PC-9 (cell line): Measurements from ENCODE around the gene ROBO1. TPM values are rescaled to one million over a fixed set of nuclear protein-coding genes. Genes with fewer than 3 reads are reported as not detected.
A peak's percentile ranks its signal among the peaks of the same experiment; 100 is the strongest.

Experiments
- BruUV-seq: library from RNA; stranded (reverse); fragments of 400-500 nt; replicated peaks from 2 replicates; lab custom pipeline; 2021; lab: Mats Ljungman, UMichigan
- CTCF ChIA-PET: fragments of 300-600 bp; sonication (Branson Sonifier 250); formaldehyde crosslinking; loops from one replicate; lab custom pipeline; 2022; ENCODE audit warnings: antibody characterized with exemption; lab: Charles Lee
- POLR2A ChIA-PET: fragments of 300-600 bp; sonication (Branson Sonifier 250); formaldehyde crosslinking; loops from one replicate; lab custom pipeline; 2022; ENCODE audit warnings: antibody characterized with exemption; ENCODE audit not compliant: unreplicated experiment; lab: Charles Lee
- DNase-seq, 2 experiments: peaks; one replicate each; pipeline versions ENCODE4 v3.0.0 to v3.0.0-alpha.2; 2015 to 2022; ENCODE audit warnings: mixed read lengths in 1 of 2
- H2AFZ ChIP-seq: fragments of 200-600 bp; sonication (generic); 2 replicates; pipeline ENCODE4 v1.8.1; 2017; ENCODE audit warnings: antibody characterized with exemption
- H3F3A ChIP-seq: fragments of 200-600 bp; sonication (generic); 2 replicates; pipeline ENCODE4 v1.8.1; 2017; ENCODE audit warnings: antibody characterized with exemption, mild to moderate bottlenecking, low read depth; ENCODE audit not compliant: insufficient read depth
- H3K27ac ChIP-seq: fragments of 200-600 bp; sonication (generic); 2 replicates; pipeline ENCODE4 v1.6.1; 2016; ENCODE audit warnings: mixed run types
- H3K27me3 ChIP-seq: fragments of 200-600 bp; sonication (generic); 2 replicates; pipeline ENCODE4 v1.6.1; 2016; ENCODE audit warnings: low read depth, mixed run types; ENCODE audit not compliant: insufficient read depth
- H3K36me3 ChIP-seq: fragments of 200-600 bp; sonication (generic); 2 replicates; pipeline ENCODE4 v1.6.1; 2016; ENCODE audit warnings: low read depth, mixed run types
- H3K4me1 ChIP-seq: fragments of 200-600 bp; sonication (generic); replicated peaks from 2 replicates; pipeline ENCODE4 v1.6.1; 2016; ENCODE audit warnings: mixed run types; ENCODE audit not compliant: insufficient read depth
- H3K4me2 ChIP-seq: fragments of 200-600 bp; sonication (generic); 2 replicates; pipeline ENCODE4 v1.6.1; 2017; ENCODE audit warnings: mixed run types
- H3K4me3 ChIP-seq: fragments of 200-600 bp; sonication (generic); 2 replicates; pipeline ENCODE4 v1.6.1; 2016; ENCODE audit warnings: mixed run types
- H3K79me2 ChIP-seq: fragments of 200-600 bp; sonication (generic); 2 replicates; pipeline ENCODE4 v1.6.1; 2017; ENCODE audit warnings: low read depth, mixed run types
- H3K9me2 ChIP-seq: fragments of 200-600 bp; sonication (generic); 2 replicates; pipeline ENCODE4 v1.8.1; 2017; ENCODE audit warnings: mild to moderate bottlenecking; ENCODE audit not compliant: insufficient read depth
- H3K9me3 ChIP-seq: fragments of 200-600 bp; sonication (generic); 2 replicates; pipeline ENCODE4 v1.8.1; 2016; ENCODE audit warnings: low read depth; ENCODE audit not compliant: insufficient read depth
- H4K20me1 ChIP-seq: fragments of 200-600 bp; sonication (generic); 2 replicates; pipeline ENCODE4 v1.8.1; 2017; ENCODE audit not compliant: insufficient read depth
- EZH2 ChIP-seq: fragments of 200-600 bp; sonication (generic); IDR thresholded peaks from 2 replicates; pipeline ENCODE4 v1.8.0; 2017; ENCODE audit warnings: antibody characterized with exemption, low read depth
- intact Hi-C: fragments of 100-400 bp; cut with micrococcal nuclease; formaldehyde crosslinking; loops from one replicate; pipeline ENCODE4 v1.10.0; 2022; ENCODE audit not compliant: unreplicated experiment
- total RNA-seq: library from RNA; stranded (reverse); gene quantifications from 2 replicates; pipeline ENCODE4 v1.2.3, GENCODE V29; 2021
- TF ChIP-seq, protein P1 (sequence below): fragments of 200-600 bp; sonication (generic); conservative IDR thresholded peaks from 2 replicates; pipeline ENCODE4 v1.6.1; 2017; ENCODE audit warnings: mixed run types, antibody characterized with exemption, mild to moderate bottlenecking, moderate library complexity

The ROBO1 gene
- total RNA-seq, 1 experiment from 2014 or later = 17.5 TPM

DNA sequence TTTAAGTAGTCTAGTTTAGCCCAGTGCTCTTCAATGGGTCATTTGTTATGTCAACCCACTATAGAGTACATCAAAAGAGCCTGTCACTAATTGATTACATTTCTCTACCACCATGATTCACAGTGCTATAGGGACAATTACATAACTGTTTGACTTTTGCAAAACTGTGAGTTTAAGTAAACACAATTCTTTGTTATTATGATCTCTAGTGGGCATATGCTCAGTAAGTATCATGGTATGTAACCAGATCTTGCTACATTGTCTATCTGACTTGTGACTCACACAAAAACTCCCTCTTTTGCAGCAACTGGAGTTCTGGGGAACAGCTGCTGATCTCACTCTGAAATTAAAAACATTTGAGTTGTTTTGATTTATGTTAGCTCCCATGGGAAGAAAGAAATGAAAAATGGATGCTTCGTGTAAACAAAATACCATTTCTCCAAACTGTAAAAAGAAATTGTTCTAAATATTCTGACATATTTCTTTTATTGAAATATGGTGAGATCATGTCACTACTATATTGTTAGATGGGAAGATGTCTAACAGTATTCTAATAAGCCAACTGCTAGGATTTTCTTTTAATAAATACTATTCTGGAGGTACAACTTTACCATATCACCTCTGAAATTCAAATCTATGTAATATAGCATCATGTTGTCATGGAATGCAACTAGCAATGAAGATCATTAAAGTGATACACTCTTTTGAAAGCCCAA, 470.4 kb downstream of the ROBO1 start:
- no peaks in the 10 kb centered on the region for H3K9me2 ChIP-seq
- CTCF ChIA-PET = no interaction called here
- POLR2A ChIA-PET = no interaction called here

DNA sequence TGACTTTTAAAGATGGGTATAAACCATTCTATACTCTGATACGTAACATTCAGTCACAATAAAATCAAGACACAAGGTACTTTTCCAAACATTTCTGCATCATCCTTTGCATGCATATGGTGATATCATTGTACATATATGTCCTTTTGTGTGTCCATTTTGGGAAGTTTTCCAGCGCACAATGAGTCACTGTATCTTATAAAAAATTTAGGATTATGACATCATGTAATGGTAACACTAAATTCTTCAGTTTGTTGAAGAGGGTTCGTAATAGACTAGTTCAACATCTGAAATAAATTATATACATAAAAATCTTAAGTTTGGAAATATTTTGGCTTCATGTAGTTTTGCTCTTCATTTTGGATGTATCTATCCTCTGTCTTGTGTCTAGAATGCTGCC, 480.9 kb downstream of the ROBO1 start:
- Histone ChIP-seq H3K4me1 (no peaks in the 10 kb centered on the region), H3K4me3 (no peak overlapping the region), H2AFZ (no peak overlapping the region), H3K79me2 (no peaks in the 10 kb centered on the region), H3K27me3 (no peaks in the 10 kb centered on the region), H3K4me2 (no peak overlapping the region), H3K9me2 (no peaks in the 10 kb centered on the region), H3K27ac (no peak overlapping the region), H4K20me1 (no peaks in the 10 kb centered on the region), H3K9me3 (no peaks in the 10 kb centered on the region), H3F3A (no peaks in the 10 kb centered on the region), H3K36me3 (no peaks in the 10 kb centered on the region)
- no peak for DNase-seq
- intact Hi-C loops = no loop called here
- ChIA-PET POLR2A (no interaction called here), CTCF (no interaction called here)
- TF ChIP-seq EZH2 = no peak
- TF ChIP-seq, protein P1, sequence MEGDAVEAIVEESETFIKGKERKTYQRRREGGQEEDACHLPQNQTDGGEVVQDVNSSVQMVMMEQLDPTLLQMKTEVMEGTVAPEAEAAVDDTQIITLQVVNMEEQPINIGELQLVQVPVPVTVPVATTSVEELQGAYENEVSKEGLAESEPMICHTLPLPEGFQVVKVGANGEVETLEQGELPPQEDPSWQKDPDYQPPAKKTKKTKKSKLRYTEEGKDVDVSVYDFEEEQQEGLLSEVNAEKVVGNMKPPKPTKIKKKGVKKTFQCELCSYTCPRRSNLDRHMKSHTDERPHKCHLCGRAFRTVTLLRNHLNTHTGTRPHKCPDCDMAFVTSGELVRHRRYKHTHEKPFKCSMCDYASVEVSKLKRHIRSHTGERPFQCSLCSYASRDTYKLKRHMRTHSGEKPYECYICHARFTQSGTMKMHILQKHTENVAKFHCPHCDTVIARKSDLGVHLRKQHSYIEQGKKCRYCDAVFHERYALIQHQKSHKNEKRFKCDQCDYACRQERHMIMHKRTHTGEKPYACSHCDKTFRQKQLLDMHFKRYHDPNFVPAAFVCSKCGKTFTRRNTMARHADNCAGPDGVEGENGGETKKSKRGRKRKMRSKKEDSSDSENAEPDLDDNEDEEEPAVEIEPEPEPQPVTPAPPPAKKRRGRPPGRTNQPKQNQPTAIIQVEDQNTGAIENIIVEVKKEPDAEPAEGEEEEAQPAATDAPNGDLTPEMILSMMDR = no peak
- no TSS peak for BruUV-seq

More for the DNA sequence above, 470.4 kb downstream of the ROBO1 start:
- no TSS peak for BruUV-seq
- Histone ChIP-seq H3K4me3 (no peak overlapping the region), H3K79me2 (no peaks in the 10 kb centered on the region), H3K27me3 (no peaks in the 10 kb centered on the region), H3K9me3 (no peaks in the 10 kb centered on the region), H4K20me1 (no peaks in the 10 kb centered on the region), H2AFZ (no peak overlapping the region), H3K36me3 (no peaks in the 10 kb centered on the region), H3K4me1 (peaks cover 7% of the 10 kb centered on the region; the same call in 1 of the 2 replicates), H3F3A (peaks cover 16% of the 10 kb centered on the region; the same call in 1 of the 2 replicates), H3K27ac (no peak overlapping the region; the same call in 1 of the 2 replicates), H3K4me2 (0 out of 2 replicates have a peak overlapping the region, but pooled peaks have one; percentile 22)
- intact Hi-C loops = no loop called here
- TF ChIP-seq, protein P1 = no peak
- no peak for TF ChIP-seq EZH2
- DNase-seq = peak; percentile 5 to 77

GRCh38 chr3:79285871-79286270, 481.9 kb downstream of the ROBO1 start:
- no peaks in the 10 kb centered on the region for H4K20me1 ChIP-seq
- CTCF ChIA-PET = no interaction called here
- no peaks in the 10 kb centered on the region for H3K9me3 ChIP-seq
- H3F3A ChIP-seq = no peaks in the 10 kb centered on the region
- no peak for DNase-seq
- BruUV-seq = no TSS peak
- H3K79me2 ChIP-seq = no peaks in the 10 kb centered on the region
- intact Hi-C loops = no loop called here
- H3K4me1 ChIP-seq = no peaks in the 10 kb centered on the region
- no peaks in the 10 kb centered on the region for H3K9me2 ChIP-seq
- POLR2A ChIA-PET = no interaction called here
- TF ChIP-seq, protein P1 = no peak
- no peak for TF ChIP-seq EZH2
- no peak overlapping the region for H3K27ac ChIP-seq
- no peak overlapping the region for H3K4me2 ChIP-seq
- no peak overlapping the region for H3K4me3 ChIP-seq
- H3K27me3 ChIP-seq = no peaks in the 10 kb centered on the region
- H2AFZ ChIP-seq = peak overlapping the region; percentile 4; the same call in 1 of the 2 replicates
- no peaks in the 10 kb centered on the region for H3K36me3 ChIP-seq
